LNCaP clone FGC (cell line): ENCODE measurements around the gene KSR2.
"Not testable (repeated sequence)": the region's sequence is repeated elsewhere in the genome, so short reads cannot be mapped to it uniquely, and the experiment has no call there.

ENCODE experiments used
- DNase-seq: peaks from one replicate; pipeline ENCODE4 v3.0.0-alpha.2; 2011; ENCODE audit warnings: low read depth
- H3K4me3 ChIP-seq: 2 replicates; pipeline ENCODE4 v1.5.1; 2011; ENCODE audit warnings: mild to moderate bottlenecking, low read depth, low read length, control low read depth
- CTCF ChIP-seq: IDR thresholded peaks from 2 replicates; pipeline ENCODE4 v1.5.1; 2012; ENCODE audit warnings: mild to moderate bottlenecking; ENCODE audit not compliant: control insufficient read depth, insufficient read depth; ENCODE audit errors: extremely low read depth

The KSR2 gene

DNA sequence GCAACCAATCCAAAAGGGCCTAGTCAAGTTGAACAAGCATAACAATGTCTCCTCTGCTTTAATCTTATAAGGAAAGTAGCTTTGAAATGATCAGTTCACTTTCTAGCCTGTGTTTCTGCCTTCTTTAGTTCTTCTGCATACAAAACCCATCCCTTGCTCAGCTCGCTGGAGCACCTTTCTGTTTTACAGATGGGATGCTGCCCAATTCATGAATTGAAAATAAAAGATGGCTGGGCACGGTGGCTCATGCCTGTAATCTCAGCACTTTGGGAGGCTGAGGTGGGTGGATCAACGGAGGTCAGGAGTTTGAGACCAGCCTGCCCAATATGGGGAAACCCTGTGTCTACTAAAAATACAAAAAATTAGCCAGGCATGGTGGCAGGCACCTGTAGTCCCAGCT lies 43.2 kb upstream of the KSR2 start:
- DNase-seq: no peak
- no peak for TF ChIP-seq CTCF
- H3K4me3 ChIP-seq: no peak overlapping the region

GRCh38 chr12:118011377-118011776 lies 42.6 kb upstream of the KSR2 start:
- no peak for DNase-seq
- TF ChIP-seq CTCF: no peak
- H3K4me3 ChIP-seq: no peak overlapping the region

DNA sequence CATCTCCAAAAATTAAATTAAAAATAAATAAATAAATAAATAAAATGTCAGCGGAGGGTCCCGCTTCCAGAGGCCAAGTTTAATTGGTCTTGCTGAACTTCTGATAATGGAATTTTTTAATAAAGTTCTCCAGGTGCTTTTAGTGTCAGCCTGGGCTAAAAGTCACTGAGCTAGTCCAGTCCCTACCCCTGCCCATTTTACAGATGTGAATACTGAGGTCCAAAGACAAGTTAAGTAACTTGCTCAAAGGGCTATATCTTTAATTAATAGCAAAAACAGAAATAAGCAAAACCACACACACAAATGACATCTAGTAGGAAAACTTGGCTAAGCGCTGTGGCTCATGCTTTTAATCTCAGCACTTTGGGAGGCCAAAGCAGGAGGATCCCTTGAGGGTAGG lies 42.1 kb upstream of the KSR2 start:
- no peak overlapping the region for H3K4me3 ChIP-seq
- no peak for TF ChIP-seq CTCF
- DNase-seq: no peak

- DNase-seq, H3K4me3 ChIP-seq: not testable (repeated sequence)
Measured at GRCh38 chr12:117999806-118000205, 31.0 kb upstream of the KSR2 start.

DNA sequence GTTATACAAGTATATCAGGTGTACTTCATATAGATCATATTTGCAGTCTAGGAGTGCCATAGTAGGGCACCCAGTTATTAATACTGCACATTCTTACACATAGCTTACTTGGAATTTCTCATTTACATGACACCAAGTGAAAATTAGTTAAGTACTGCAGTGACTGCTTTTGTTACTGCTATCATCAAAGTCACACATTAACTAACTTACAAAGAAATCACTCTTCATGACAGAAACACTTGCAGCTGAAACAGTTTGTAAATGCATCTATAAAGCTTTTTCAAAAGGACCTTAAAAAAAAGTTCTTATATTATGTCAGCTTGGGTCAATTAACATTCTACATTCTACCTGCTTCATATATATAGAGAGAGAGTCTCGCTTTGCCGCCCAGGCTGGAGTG lies 29.9 kb upstream of the KSR2 start:
- TF ChIP-seq CTCF: no peak
- DNase-seq: no peak
- no peak overlapping the region for H3K4me3 ChIP-seq

DNA sequence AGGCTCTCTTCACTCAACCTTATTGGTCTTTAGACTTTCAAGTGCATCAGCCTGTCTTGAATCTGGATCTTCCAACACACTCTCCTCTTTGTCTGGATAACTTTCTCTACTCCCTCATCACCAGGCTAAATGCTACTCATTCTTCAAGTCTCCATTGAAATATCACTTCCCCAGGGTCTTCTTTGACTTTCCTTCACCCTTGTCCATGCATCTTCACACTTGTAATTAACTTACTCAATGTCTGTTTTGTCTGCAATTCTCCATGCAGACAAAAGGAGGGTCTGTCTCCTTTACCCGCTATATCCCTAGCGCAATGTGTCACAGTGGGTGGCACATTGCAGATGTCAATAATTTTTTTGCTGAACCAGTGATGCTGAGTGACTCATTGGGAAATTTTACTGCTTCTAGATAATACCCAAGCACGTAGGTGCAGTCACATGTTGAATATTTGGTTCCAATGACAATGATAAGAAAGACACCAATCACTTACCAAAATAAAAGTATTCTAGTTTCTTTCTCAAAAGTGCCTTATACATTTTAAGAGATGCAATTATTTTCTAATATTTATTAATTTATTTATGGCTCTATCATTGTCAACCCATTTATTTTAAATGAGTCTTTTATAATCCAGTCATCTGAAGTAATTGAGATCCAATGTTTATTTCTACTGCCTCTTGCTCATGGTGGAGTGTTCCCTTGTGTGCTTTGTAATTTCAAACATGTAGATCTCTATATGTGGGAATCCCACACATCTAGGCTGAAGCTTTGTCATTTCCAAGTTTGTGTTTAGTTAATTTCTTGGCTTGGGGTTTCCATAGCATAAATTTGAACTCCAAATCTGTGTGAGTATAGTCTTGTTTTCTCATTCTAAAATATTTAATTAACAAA lies 26.0 kb upstream of the KSR2 start:
- no peak for TF ChIP-seq CTCF
- no peak for DNase-seq

DNA sequence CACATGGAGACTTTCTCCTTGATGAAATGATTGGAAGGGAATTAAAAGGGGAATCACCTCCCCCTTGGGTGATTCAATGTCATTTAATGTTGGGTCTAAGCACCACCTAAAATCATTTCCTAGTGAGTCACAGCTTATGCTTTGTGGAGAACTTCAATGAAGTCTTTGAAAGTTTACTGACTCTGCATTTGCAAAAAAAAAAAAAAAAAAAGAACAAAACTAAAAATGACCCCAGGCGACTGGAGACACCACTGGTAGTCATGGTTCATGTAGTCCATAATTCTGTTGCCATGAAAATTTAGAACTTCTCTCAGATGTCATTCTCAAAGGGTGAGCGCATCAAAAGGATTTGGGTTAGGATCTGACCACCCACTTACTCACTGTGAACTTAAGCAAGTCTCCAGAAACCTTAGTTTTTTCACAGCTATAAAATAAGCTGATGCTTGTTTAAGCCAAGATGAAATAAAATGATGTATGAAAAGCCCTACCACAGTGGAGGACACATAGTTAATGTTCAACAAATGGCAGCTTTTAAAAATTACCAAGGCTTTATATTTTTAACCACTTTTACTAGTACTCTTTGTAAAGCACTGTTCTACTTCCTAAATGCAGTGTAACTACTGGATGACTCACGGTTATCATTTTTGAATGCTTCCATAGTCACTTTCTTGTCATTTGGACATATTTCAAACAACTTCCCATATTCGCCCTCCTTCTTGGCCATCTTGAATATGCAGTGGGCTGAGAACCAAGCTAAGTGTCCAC lies 18.1 kb upstream of the KSR2 start:
- DNase-seq: no peak
- no peak overlapping the region for H3K4me3 ChIP-seq
- TF ChIP-seq CTCF: no peak

More for the DNA sequence above, 26.0 kb upstream of the KSR2 start:
- no peak overlapping the region for H3K4me3 ChIP-seq
